NCI-H187 treated with DMSO at 0.1 percent for 48 hours (cell line): Measurements from ENCODE around the gene ACP3.
A peak's percentile ranks its signal among the peaks of the same experiment; 100 is the strongest.
"Not testable (repeated sequence)": the region's sequence is repeated elsewhere in the genome, so short reads cannot be mapped to it uniquely, and the experiment has no call there.

Experiments used
- DNase-seq: peaks from one replicate; lab custom pipeline; 2025; lab: John Stamatoyannopoulos, UW

The ACP3 gene

DNA sequence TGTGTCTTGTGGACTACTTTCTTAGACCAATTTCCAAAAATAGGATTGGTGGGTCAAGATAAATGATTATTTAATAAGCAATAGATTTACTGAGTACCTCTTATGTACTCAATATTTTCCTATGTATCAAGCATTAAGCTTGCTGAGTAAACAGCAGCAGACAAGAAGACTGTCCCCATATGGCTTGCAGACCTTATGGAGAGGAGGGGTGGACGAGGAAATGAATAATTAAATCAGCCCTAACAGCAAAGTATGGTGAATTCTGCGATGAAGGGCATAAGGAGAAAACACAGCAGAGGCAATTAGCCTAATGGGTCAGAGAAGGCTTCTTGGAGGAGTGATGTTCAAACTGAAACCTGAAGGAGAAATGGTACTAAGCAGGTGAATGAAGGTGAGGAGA is 45.1 kb downstream of the ACP3 start:
- no peak for DNase-seq

DNA sequence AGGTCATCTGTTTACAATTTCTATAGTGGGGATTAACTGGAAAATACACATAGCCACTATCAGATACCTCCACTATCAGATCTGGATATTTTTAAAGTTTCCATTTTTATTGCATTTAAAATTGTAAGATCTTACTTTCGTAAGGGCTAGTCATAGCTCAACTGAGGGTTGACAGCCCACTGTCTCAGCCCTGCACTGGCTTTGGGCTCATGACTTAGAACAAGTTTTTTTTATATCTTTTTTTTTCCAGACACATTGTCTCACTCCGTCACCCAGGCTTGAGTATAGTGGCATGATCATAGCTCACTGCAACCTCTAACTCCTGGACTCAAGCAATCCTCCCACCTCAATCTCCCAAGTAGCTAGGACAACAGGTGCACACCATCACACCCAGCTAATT is 51.3 kb downstream of the ACP3 start:
- no peak for DNase-seq

DNA sequence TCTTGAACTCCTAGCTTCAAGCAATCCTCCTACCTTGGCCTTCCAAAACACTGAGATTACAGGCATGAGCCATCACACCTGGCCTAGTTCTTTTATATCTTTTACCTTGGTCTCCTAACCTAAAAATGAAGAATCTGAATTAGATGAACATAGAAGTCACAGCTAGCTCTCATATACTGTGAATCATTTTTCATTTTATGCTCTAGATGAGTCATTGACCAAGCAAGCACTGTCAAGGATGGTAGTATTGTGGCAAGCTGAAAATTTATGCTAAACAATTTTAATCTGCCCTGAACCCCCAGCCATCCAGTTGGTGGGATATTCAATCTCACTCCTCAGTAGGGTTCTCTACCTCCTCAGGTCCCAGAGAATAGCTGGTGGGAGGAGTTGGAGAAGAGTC is 51.8 kb downstream of the ACP3 start:
- DNase-seq: no peak

GRCh38 chr3:132376945-132377354 is 59.7 kb downstream of the ACP3 start:
- not testable (repeated sequence) for DNase-seq

GRCh38 chr3:132378048-132378762 is 61.0 kb downstream of the ACP3 start:
- no peak for DNase-seq

GRCh38 chr3:132378846-132379245 is 61.6 kb downstream of the ACP3 start:
- DNase-seq: peak; percentile 10

GRCh38 chr3:132380920-132381319 is 63.7 kb downstream of the ACP3 start:
- DNase-seq: no peak

- DNase-seq: no peak
These were observed 64.2 kb downstream of the ACP3 start for GRCh38 chr3:132381348-132381944.

GRCh38 chr3:132382267-132382666 is 65.1 kb downstream of the ACP3 start:
- no peak for DNase-seq

DNA sequence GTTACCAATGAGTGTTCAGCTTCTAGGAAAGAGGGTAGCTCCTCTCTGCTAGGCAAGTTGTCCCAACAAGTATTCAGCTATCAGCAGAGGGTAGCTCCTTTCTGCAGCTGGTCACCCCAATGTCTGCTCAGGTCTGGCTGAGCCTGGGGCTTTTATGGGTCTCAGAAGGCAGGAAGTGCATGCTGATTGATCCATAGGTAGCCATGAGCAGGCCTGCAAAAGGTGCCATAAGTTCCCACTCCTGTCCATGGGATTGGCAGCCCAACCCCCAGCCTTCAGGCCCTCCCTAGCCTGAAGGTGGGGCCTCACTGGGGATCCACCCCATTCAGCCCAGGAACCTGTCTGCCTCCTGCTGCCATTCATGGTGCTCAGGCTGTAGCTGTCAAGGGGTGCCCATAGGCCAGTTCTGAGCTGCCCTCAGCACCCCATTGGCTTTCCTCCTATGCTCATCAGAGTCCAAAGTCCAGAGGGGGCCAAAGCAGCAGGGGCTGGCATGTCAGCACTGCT is 65.5 kb downstream of the ACP3 start:
- no peak for DNase-seq

DNA sequence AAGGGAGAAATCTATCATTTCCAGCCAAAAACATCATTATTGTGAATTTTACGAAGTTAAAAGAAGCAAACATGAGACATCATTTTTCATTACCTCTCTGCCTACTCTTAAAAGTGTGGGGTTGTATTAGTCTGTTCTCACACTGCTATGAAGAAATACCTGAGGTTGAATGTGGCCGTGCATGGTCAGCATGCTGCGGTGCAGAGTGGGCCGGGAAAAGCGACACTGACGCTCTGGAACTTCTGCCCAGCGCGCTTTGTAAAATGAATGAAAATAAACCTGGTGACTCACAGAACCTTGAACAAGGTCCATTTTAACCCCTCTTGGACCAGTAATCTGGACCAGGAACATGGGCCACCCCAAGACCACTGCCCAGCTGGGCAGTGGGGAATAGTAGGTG is 69.1 kb downstream of the ACP3 start:
- DNase-seq: no peak

DNA sequence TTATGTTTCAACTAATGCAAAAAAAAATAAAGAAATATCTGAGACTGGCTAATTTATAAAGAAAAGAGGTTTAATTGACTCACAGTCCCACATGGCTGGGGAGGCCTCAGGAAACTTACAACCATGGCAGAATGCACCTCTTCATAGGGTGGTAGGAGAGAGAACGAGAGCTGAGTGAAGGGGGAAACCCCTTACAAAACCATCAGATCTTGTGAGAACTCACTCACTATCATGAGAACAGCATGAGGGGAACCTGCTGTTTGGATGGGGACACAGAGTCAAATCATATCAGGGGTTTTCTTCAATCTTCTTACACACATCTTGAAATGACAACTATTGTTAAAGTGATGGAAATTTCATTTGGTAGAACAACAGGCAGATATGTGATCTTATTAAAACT is 75.5 kb downstream of the ACP3 start:
- DNase-seq: not testable (repeated sequence)

- DNase-seq: no peak
These were observed 77.1 kb downstream of the ACP3 start for GRCh38 chr3:132394320-132394719.

DNA sequence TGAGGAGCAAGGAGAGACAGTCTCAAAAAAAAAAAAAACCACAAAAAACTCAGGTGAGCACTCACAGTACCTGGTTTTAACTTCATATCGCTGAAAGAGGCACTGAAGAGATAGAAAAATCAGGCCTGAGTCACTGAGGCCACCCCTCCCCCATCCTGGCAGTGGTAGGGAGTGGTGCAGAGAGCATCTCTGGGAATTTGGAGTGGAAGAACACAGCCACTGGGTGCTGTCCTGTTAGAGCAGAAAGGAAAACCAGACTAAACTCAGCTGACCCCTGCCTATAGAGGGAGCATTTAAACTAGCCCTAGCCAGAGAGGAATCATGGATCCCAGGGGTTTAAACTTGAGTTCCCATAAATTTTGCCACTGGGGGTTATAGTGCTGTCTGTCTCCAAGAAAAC is 77.9 kb downstream of the ACP3 start:
- DNase-seq: no peak

GRCh38 chr3:132396255-132396654 is 79.0 kb downstream of the ACP3 start:
- DNase-seq: no peak

DNA sequence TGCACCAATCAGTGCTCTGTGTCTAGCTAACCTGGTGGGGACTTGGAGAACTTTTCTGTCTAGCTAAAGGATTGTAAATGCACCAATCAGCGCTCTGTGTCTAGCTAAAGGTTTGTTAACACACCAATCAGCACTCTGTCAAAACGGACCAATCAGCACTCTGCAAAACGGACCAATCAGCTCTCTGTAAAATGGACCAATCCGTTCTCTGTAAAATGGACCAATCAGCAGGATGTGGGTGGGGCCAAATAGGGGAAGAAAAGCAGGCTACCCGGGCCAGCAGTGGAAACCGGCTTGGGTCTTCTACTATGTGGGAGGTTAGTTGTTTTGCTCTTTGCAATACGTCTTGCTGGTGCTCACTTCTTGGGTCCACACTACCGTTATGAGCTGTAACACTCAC is 79.6 kb downstream of the ACP3 start:
- DNase-seq: not testable (repeated sequence)

DNA sequence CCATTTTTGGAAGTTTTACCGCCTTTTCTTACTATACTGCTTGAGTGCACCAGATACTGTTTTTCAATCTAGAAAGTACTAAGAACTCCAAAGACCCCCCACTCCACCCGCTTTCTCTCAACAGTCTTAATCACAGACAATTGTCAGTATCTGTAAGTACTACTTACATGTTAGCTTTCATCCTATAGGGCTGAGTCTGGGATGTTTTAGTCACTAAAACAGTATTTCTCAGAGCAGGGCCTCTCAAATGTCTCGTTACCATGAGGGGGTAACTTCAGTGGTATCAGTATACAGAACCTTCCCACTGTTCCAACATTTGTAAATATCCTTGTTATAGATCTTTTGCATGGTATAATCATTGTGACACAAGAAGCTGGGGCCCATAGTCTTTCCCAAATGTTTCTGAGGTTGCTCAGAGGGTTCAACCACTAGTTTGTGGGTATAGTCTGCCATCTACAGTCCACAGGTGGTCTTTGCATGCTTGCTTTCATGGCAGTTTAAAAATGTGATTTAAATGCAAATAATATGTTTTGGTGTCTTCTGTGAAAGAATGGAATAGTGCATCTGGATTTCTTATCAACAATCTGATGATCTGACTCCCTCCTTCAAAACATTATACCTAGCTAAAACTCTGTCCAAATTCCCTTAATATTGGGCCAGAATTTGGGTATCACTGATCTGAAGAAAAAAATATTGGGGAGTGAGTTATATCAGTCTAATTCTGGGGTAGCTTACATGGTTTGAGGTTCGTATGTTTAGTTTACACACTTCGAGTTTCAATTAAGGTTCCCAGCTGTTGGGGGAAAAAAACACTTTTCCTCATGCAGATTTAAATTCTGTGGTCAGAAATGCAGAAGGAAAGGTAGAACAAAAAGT is 82.1 kb downstream of the ACP3 start:
- peak; percentile 10 for DNase-seq

DNA sequence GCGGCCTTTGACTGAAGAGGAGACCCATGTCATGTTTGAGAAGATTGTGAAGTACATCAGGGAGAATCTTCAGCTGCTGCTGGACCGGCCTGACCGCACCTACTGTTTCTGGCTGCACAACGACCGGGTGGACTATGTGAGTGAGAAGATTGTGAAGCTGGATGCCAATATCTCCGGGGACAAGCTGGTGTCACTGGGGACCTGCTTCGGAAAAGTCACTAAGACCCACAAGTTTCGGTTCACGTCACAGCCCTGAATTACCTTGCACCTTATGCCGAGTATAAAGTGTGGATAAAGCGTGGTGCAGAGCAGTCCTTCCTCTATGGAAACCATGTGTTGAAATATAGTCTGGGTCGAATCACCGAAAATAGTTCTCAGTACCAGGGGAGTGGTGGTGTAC is 84.0 kb downstream of the ACP3 start:
- DNase-seq: no peak

DNA sequence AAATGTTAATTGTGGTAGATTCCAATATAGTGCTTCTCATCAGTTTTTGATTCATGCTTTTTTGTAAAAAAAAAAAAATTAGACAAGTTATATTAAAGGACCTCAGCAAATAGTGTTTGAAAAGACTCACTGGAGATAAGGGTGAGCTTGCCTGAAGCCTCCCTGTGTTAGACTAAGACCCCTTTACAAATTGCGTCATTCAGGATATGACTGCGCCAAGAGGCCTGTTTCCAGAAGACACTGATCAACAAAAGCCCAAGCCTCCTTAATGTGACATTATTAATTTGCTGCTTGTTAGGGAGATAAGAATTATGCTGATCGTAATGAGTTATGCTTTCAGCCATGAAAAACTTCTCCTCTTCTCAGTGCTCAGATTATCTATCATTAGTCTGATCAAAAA is 87.1 kb downstream of the ACP3 start:
- no peak for DNase-seq

DNA sequence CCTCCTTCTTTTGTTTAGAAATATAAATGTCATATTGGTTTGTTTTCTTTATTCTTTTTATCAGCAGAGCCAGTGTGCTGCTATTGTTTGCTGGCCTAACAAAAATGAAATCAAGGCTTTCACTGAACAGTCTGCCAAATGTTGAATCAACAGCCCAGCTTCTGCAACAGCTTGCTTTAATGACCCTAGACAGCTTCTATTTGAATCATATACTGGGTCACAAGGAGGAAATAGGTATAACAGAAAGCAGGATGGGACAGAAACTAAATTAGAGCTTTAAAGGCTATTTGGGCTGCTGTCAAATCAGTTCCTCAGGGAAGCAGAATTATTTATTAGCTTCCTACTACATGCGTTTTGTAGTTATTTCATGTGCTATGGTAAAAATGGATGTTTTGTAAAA is 88.0 kb downstream of the ACP3 start:
- DNase-seq: no peak

GRCh38 chr3:132405609-132406299 is 88.5 kb downstream of the ACP3 start:
- no peak for DNase-seq

DNA sequence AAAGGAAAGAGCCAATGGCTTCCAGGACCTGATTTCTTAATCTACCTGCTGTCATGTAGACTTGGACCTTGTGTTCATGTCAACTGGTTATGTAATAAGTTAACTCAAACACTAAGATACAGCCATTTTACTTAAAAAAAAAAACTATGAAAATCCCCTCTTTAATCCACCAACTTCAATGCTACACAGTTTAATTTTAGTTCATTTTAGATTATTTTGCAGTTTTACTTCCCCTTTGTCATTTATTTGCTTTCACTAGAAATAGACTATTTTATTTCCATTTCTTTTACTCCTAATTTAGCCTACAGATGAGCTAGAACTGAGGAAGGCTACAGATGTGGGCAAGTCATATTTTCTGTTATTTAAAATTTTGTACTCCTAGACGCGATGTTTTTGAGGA is 89.4 kb downstream of the ACP3 start:
- DNase-seq: no peak
